Coronary artery (tissue), 2 donors: ENCODE measurements around the gene C21orf58.

Experiments used
- DNase-seq: peaks from one replicate; pipeline ENCODE4 v3.0.0-alpha.2; 2017; ENCODE audit warnings: low spot score
- H3K27ac ChIP-seq, 2 donors: fragments of 200-600 bp; sonication (generic); one replicate each; pipeline ENCODE4 v1.5.1; 2016 to 2019
- H3K4me3 ChIP-seq: fragments of 200-600 bp; sonication (generic); 2 replicates; pipeline ENCODE4 v1.5.1; 2016; ENCODE audit warnings: mild to moderate bottlenecking, moderate library complexity
- TF ChIP-seq, protein P1 (sequence below): fragments of 200-600 bp; sonication (generic); IDR thresholded peaks from one replicate; pipeline ENCODE4 v1.5.1; 2019; ENCODE audit warnings: antibody characterized with exemption

C21orf58 gene

DNA sequence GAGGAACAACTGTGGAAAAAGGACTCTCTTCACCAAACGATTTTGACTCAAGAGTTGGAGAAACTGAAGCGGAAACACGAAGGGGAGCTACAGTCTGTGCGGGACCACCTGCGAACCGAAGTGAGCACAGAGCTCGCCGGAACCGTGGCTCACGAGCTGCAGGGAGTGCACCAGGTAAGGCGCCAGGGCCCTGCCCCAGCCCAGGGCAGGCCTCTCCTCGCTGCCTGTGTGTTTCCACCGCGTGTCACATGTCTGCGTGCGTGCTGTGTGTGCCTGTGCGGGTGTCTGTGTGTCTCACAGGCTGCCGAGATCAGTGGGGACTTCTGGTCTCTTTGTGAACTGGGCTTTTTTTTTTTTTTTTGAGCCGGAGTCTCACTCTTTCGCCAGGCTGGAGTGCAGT, 43.3 kb upstream of the C21orf58 start:
- DNase-seq: no peak
- TF ChIP-seq, protein P1, sequence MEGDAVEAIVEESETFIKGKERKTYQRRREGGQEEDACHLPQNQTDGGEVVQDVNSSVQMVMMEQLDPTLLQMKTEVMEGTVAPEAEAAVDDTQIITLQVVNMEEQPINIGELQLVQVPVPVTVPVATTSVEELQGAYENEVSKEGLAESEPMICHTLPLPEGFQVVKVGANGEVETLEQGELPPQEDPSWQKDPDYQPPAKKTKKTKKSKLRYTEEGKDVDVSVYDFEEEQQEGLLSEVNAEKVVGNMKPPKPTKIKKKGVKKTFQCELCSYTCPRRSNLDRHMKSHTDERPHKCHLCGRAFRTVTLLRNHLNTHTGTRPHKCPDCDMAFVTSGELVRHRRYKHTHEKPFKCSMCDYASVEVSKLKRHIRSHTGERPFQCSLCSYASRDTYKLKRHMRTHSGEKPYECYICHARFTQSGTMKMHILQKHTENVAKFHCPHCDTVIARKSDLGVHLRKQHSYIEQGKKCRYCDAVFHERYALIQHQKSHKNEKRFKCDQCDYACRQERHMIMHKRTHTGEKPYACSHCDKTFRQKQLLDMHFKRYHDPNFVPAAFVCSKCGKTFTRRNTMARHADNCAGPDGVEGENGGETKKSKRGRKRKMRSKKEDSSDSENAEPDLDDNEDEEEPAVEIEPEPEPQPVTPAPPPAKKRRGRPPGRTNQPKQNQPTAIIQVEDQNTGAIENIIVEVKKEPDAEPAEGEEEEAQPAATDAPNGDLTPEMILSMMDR: no peak
- no peak overlapping the region for H3K4me3 ChIP-seq
- H3K27ac ChIP-seq: no peak overlapping the region

DNA sequence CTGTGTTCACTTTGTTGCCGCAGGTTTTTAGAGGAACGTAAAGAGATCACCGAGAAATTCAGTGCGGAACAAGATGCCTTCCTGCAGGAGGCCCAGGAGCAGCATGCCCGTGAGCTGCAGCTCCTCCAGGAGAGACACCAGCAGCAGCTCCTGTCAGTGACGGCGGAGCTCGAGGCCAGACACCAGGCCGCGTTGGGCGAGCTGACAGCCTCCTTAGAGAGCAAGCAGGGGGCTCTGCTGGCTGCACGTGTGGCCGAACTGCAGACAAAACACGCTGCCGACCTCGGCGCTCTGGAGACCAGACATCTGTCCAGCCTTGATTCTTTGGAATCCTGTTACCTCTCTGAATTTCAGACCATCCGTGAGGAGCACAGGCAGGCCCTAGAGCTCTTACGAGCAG, 42.9 kb upstream of the C21orf58 start:
- Histone ChIP-seq H3K27ac (no peak overlapping the region), H3K4me3 (no peak overlapping the region)
- no peak for DNase-seq
- TF ChIP-seq, protein P1: no peak

DNA sequence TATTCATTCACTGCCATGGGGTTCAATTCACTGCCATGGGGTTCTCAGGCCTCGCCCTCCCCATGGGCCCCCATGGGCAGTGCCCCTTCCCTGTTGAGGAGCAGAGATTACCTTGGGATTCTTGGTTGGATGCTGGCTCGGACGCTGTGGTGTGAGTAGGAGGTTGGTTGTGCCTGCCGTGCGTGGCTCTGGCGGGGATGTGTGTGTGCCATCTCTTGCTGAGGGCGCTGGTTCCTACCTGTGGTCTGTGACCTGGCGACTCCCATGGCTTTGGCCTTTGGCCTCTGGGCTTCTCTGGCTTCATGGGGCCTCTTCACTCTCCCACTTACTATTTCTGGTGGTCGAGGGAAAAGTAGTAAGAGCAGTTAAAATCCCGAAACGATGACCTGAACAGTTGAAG, 42.4 kb upstream of the C21orf58 start:
- DNase-seq: no peak
- H3K4me3 ChIP-seq: no peak overlapping the region
- H3K27ac ChIP-seq: no peak overlapping the region
- TF ChIP-seq, protein P1: no peak

DNA sequence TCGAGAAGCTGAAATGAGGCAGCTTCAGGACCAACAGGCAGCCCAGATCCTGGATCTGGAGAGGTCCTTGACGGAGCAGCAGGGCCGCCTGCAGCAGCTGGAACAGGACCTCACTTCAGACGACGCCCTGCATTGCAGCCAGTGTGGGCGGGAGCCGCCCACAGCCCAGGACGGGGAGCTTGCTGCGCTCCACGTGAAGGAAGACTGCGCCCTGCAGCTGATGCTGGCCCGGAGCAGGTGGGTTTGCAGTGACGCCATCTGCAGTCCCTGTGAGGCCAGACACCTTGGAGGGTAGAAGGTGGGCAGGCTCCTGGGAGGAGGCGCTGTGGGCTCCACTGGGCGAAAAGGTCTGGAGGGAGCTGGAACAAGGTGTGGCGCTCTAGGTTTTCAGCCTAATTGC, 40.0 kb upstream of the C21orf58 start:
- TF ChIP-seq, protein P1: no peak
- DNase-seq: no peak
- Histone ChIP-seq H3K4me3 (no peak overlapping the region), H3K27ac (no peak overlapping the region)

DNA sequence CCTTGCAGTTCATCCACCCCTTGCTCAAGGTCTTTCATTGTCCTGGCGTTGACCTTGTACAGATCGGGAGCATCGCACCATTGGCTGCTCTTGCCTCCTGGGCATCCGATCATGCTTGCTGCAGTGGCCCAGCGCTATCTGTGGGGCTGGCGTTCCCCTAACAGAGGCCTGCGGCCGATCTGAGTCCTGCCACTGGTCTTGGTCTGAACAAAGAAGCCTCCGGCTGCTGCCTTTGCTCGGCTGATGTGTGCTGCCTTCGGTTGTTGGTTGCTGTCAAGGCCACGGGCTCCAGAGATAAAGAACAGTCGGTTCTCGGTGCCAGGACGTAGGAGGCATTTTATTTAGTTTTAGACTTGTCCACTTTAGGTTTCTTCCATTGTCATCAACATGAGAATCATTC, 39.3 kb upstream of the C21orf58 start:
- H3K4me3 ChIP-seq: no peak overlapping the region
- no peak overlapping the region for H3K27ac ChIP-seq
- DNase-seq: no peak
- TF ChIP-seq, protein P1: no peak

DNA sequence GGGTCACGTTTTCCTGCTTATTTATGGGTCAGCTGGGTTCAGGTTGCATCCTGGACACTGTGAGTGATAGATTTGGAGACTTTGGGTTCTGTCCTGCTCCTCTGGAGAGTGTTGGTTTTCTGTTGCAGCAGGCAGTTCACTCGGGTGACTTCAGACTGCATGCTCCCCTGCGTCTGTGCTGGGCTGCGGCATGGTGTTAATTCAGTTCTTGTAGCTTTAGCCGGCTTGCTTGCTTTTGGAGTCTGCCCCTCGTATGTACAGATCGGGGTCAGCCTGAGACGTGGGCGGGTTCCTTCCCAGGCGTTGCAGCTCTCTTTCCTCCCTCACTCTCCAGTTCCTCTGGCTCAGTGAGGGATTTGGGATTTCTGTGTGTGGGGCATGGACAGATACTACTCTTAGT, 38.3 kb upstream of the C21orf58 start:
- TF ChIP-seq, protein P1: no peak
- DNase-seq: no peak
- no peak overlapping the region for H3K27ac ChIP-seq
- H3K4me3 ChIP-seq: no peak overlapping the region

DNA sequence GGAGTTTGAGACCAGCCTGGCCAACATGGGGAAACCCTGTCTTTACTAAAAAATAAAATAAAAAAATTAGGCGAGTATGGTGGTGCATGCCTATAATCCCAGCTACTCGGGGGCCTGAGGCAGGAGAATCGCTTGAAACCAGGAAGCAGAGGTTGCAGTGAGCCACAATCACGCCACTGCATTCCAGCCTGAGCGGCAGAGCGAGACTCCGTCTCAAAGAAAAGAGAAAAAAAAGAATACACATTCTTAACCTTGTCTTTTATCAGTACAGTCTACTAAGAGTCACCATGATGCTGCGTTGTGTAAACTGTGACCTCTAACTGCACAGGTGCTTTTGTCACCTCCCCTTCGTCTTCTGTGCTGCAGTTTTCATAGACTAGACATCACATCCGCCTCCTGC, 37.5 kb upstream of the C21orf58 start:
- no peak for DNase-seq
- H3K27ac ChIP-seq: no peak overlapping the region
- no peak overlapping the region for H3K4me3 ChIP-seq
- TF ChIP-seq, protein P1: no peak
